NCI-H2196 (cell line): Measurements from ENCODE around the gene CDC42BPA.
A peak's percentile ranks its signal among the peaks of the same experiment; 100 is the strongest.

Source experiments
- DNase-seq: peaks from one replicate; lab custom pipeline; 2025; ENCODE audit not compliant: unreplicated experiment; lab: John Stamatoyannopoulos, UW

Gene CDC42BPA

DNA sequence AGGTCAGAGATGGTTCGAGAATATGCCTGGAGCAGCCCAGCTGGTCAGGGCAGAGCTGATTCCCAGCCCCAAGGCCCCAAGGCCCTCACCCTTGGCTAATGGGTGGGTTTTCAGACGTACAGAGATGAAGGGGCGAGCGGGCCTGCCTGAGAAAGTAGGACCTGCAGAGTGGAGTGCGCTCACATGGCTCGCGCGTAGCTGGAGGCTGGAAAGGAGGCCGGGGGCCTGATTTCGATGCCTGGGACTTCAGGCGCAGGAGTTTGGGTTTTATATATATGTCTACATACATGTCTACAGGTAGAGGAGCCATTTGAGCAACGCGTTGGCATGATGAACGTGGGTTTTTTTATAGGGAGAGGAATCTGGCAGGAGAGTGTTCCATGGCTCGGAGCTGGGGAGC, 369.3 kb downstream of the CDC42BPA start:
- DNase-seq: no peak

DNA sequence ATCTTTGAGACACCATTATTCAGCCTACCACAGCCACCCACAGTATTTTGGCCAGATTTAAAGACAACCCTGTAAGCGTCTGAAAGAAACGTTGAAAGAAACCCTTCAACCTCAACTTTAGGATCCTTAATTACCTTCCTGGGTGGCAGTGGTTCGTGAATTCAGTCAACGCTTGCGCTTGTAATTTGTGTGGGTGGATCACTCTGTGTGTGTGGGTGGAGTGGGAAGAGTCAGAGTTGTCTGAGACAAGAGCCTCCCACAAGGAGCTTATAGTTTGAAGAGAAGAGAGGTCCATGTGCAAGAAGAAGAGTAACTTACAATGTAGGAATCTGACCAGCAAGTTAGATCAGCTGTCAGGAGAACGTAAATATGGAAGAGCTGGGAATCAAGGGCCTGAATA, 369.8 kb downstream of the CDC42BPA start:
- no peak for DNase-seq

DNA sequence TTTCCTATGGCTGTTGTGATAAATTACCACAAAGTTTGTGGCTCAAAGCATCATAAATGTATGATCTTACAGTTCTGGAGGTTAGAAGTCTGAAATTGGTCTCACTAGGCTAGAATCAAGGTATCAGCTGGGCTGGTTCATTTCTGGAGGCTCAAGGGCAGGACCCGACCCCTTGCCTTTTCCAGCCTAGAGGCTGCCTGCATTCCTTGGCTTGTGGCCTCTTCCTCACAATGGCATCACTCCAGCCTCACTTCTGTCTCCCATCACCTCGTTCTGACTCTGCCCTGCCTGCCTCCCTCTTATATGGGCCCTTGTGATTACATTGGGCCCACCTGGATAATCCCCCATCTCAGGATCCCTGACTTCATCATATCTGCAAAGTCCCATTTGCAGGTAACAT, 370.2 kb downstream of the CDC42BPA start:
- DNase-seq: no peak

DNA sequence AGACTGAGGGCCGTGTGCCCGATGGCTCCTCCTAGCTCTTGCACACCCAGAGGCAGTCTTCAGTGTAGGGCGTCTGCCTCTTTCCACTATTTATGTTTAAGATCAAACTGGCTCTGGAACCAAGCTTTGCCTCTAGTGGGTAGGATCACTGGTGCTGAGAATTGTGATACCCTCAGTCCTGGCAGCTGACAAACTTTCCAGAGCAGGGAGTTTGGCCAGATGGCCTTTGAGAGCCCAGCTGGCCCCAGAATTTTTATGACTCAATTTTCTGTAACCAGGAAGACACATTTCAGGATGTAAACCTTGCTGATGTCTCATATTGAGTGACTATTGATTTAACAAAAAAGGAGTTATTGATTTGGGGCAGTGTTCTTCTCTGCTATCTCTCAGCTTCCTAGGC, 371.5 kb downstream of the CDC42BPA start:
- no peak for DNase-seq

DNA sequence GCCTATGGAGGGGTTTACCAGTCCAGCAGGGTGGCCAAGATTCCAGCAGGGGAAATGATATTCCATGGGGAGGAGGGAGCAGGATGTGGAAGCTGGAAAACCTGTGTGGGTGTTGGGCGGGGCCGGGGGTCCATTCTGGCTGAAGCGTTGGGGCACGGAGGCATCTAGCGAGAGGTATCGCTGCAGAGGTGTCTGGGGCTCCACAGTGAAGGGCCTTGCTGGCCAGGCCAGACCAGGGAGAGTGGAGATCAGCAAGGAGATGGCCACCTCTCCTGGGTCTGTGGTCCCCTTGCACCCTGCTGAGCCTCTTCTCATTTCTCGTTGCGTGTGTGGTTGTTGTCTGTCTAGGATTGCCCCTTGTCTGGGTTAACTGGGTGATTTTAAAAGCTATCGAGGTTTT, 372.0 kb downstream of the CDC42BPA start:
- no peak for DNase-seq

DNA sequence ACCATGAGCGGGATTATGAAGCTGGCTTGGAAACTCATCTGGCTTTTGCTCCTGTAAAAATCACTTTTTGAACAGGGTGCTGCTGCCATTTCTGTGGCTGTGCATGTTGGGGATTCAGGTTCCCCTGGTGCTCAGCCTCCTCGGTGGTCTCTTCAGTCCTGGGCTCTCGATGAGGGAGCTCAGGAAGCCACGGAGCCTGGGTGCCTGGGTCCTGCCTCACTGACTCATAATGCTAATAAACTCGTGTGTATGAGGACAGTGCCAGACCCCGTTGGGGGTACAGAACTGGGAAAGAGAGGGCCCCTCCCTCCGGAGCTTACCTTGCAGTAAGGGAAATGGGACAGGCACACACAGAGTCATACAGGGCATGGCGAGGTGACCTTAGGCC, 372.4 kb downstream of the CDC42BPA start:
- no peak for DNase-seq

DNA sequence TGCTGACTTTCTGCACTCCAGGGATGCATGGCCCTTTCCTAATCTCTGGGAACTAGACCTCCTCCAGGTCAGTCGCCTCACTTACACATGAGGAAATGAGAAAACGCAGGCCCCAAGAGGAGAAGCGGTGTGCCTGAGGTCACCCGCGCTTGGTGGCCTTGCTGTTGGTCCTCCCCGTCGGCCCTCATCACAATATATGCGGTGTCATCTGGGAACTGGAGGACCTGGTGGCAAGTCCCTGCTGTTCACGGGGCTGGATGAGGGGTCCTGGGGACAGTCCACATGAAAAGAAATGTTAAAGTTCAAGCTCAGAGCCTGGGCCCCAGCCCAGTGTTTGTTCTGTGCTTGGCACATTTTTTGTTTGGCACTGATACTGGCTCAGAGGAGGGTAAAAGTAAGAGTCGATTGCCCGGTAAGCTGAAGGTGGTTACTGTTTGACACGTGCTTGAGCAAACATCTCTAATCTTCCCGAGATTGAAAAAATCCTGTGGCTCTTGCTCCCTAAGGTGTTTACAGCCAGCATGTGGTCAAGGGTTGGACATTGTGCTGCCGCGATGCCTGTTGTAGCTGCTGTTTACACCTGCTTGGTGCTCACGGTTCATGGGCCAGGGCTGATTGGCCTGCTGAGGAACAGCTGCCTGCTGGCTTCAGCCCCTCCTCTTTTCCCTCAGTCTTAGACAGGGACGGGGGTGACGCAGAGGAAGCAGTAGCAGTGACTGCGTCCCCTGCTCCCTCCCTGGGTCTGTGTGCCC, 373.0 kb downstream of the CDC42BPA start:
- DNase-seq: peak; percentile 68

DNA sequence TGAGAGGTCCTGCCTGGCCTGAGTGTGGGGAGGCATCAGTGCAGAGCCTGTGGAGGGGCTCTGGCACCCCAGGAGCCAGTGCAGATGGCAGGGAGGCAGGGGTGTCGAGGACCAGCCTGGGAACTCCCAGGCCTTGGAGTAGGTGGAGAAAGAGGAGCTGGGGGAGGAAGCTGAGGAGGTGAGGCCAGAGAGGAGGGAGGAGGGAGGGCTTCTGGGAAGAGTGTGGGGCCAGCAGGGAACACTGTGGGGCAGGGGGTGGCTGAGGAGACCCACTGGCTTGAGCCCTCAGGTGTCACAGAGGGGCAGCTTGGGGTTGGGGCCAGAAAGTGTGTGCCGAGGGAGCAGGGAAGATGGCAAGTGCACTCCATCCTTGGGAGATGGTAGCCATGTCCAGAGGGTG, 374.4 kb downstream of the CDC42BPA start:
- DNase-seq: no peak

DNA sequence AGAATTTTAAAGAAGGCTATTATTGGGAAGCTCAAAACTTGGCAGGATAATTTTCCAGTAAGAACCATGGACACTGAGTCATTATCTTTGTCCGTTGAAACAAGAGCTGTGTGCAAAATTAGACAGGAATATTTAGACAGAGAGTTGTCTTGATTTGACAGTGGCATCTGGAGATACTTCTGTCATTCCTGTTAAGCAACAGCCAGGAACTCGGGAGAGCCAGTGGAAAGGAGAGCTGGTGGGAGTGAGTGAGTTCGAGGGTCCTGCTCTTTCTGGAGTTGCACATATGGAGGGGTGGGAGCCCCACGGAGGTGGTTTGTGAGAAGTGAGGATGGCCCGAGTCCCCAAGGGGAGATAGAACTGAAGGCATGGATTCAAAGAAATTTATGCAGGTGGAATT, 375.1 kb downstream of the CDC42BPA start:
- no peak for DNase-seq

DNA sequence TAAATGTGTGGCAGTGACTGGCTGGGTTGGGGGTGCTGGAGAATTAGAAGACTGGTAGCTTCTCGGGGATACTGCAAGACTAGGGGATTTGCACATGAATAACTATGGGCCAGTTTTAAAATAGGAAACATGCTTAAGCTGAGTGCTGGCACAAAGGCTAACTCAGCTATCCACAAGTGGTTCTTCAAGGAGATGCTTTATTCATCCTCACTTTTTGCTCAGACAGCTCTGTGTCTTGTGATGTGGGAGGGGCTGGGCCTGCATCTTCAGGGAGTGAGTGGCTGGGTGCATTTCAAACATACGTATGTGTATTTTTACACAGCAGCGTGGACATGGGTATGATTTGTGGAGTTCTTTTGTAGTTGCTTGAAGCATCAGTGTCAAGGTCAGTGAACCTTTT, 375.9 kb downstream of the CDC42BPA start:
- no peak for DNase-seq

DNA sequence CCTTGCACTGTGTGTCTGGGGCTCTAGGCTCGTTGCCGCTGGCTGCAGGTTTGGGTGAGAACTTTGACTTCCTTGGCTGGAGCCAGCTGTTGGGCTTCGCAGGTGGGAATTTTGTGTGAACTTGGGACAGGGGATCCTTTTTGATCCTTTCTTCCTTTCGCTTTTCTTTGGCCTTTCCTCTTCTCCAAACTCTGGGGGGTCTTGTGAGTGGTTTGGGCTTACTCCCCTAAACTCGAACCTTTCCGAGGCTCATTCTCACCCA, 377.6 kb downstream of the CDC42BPA start:
- no peak for DNase-seq

DNA sequence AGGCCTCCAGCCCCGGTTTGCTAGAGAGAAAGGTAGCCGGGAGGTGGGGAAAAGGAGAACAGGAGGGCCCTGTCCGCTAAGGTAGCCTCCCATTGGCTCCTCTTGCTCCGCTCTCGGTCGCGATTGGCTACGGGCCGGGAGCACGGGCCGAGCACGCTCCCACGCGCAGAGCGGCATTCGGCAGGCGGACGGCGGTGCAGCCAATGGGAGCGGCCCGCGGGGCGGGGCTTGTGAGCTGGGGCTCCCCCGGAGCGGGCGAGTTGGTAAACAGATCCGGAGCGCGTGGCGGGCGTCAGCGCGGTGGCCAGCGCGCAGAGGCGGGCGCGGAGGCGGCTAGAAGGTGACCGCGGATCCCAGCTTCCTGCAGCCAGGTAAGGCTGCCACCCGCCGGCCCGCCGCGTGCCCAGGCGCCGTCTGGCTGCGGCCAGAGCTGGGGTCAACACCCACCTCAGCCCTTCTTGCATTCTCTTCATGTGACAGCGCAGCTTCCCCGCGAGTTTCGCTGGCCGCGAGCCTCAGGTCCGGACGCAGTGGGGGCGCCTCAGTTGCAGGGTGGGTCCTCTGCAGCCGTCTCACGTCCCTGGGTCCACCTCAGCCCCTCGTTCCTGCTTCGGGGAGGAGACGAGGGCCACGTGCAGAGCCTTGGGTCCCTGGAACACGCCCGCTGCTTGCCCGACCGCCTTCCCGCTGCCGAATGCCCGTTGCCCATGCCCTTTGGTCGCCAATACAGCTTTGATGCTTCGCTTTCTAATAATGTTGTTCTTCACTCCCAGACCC, 378.1 kb downstream of the CDC42BPA start, which contains the start of gene COQ8A:
COQ8A (plus strand) TSS at position 266 of the 777 bp plus-strand sequence. CDS start 21,092 bp downstream, outside the sequence.
- DNase-seq: peak; percentile 99
